HepG2 (cell line): ENCODE results near the gene GNL1. TPM values are rescaled to one million over a fixed set of nuclear protein-coding genes. Genes with fewer than 3 reads are reported as not detected.

Source experiments
- CERS6 ChIP-seq: sonication (generic); formaldehyde crosslinking; IDR thresholded peaks from 2 replicates; pipeline ENCODE4 v1.5.0; 2020; ENCODE audit warnings: missing genetic modification reagents
- ERF ChIP-seq: IDR thresholded peaks from 2 replicates; pipeline ENCODE4 v1.6.1; 2018; ENCODE audit warnings: missing biosample characterization, missing genetic modification reagents
- GFI1 ChIP-seq: sonication (generic); formaldehyde crosslinking; IDR thresholded peaks from 2 replicates; pipeline ENCODE4 v1.5.0; 2020; ENCODE audit warnings: missing genetic modification reagents, mild to moderate bottlenecking, borderline replicate concordance
- HMGXB4 ChIP-seq, 2 experiments: sonication (generic) in 1 of 2; formaldehyde crosslinking in 1 of 2; IDR thresholded peaks; 2 replicates each; pipeline versions ENCODE4 v1.4.0 to v1.6.1; 2018 to 2020; ENCODE audit warnings: missing genetic modification reagents in 2 of 2, borderline replicate concordance in 1 of 2, low read depth in 1 of 2, mild to moderate bottlenecking in 1 of 2, missing biosample characterization in 1 of 2
- MAFK ChIP-seq, 2 experiments: IDR thresholded peaks in 1 of 2; conservative IDR thresholded peaks in 1 of 2; 2 replicates each; pipeline ENCODE4 v1.6.1; 2011; ENCODE audit warnings: improper control_type of control experiment in 2 of 2, low read length in 2 of 2
- MAZ ChIP-seq, 2 experiments: sonication (generic) in 1 of 2; formaldehyde crosslinking in 1 of 2; IDR thresholded peaks; 2 replicates each; pipeline versions ENCODE4 v1.5.0 to v1.6.1; 2012 to 2020; ENCODE audit warnings: low read depth in 2 of 2, mild to moderate bottlenecking in 2 of 2, borderline replicate concordance in 1 of 2, improper control_type of control experiment in 1 of 2, low read length in 1 of 2, missing genetic modification reagents in 1 of 2, moderate library complexity in 1 of 2
- SKIL ChIP-seq: sonication (generic); formaldehyde crosslinking; IDR thresholded peaks from 2 replicates; pipeline ENCODE4 v1.8.0; 2022; ENCODE audit warnings: missing genetic modification reagents, mild to moderate bottlenecking, moderate library complexity, borderline replicate concordance
- SMARCC2 ChIP-seq: fragments of 450-650 bp; IDR thresholded peaks from 2 replicates; pipeline ENCODE4 v1.6.1; 2017; ENCODE audit warnings: antibody characterized with exemption, mild to moderate bottlenecking
- ZGPAT ChIP-seq: IDR thresholded peaks from 2 replicates; pipeline ENCODE4 v1.6.1; 2016; ENCODE audit warnings: mild to moderate bottlenecking
- ZNF124 ChIP-seq: sonication (generic); formaldehyde crosslinking; IDR thresholded peaks from 2 replicates; pipeline ENCODE4 v1.4.0; 2020; ENCODE audit warnings: missing genetic modification reagents
- ZNF382 ChIP-seq: sonication (generic); formaldehyde crosslinking; IDR thresholded peaks from 2 replicates; pipeline ENCODE4 v1.5.0; 2020; ENCODE audit warnings: missing genetic modification reagents, mild to moderate bottlenecking, borderline replicate concordance
- ZNF441 ChIP-seq: sonication (generic); formaldehyde crosslinking; IDR thresholded peaks from 2 replicates; pipeline ENCODE4 v1.7.0; 2021; ENCODE audit warnings: missing genetic modification reagents, borderline replicate concordance
- ZNF589 ChIP-seq: sonication (generic); formaldehyde crosslinking; conservative IDR thresholded peaks from 2 replicates; pipeline ENCODE4 v1.8.0; 2022; ENCODE audit warnings: mild to moderate bottlenecking, moderate library complexity, missing genetic modification reagents
- ZNF660 ChIP-seq: sonication (generic); formaldehyde crosslinking; IDR thresholded peaks from 2 replicates; pipeline ENCODE4 v1.5.1; 2020; ENCODE audit warnings: mild to moderate bottlenecking, low read depth, missing genetic modification reagents, borderline replicate concordance
- ZNF740 ChIP-seq: sonication (generic); formaldehyde crosslinking; IDR thresholded peaks from 2 replicates; pipeline ENCODE4 v1.4.0; 2020; ENCODE audit warnings: missing genetic modification reagents
- ZNF784 ChIP-seq: sonication (generic); formaldehyde crosslinking; IDR thresholded peaks from 2 replicates; pipeline ENCODE4 v1.5.1; 2020; ENCODE audit warnings: missing genetic modification reagents, mild to moderate bottlenecking, borderline replicate concordance
- ZSCAN20 ChIP-seq: sonication (generic); formaldehyde crosslinking; IDR thresholded peaks from 2 replicates; pipeline ENCODE4 v1.4.0; 2020; ENCODE audit warnings: missing genetic modification reagents, mild to moderate bottlenecking, borderline replicate concordance
- polyA plus RNA-seq, 8 experiments: library from polyadenylated mRNA; depleted of rRNA in 3 of 8; stranded (reverse) in 7 of 8; unstranded in 1 of 8; fragments of >200 nt; fragmentation: Illumina TruSeq in 4 of 8; extraction: Trizol in 4 of 8; gene quantifications; 2 replicates each; pipeline versions ENCODE4 v1.2.1 to v1.2.3, GENCODE V29; 2011 to 2016; ENCODE audit warnings: low read depth in 4 of 8, missing spikeins in 1 of 8, mixed read lengths in 1 of 8; ENCODE audit not compliant: insufficient read depth in 1 of 8
- total RNA-seq, 5 experiments: library from RNA; depleted of rRNA; stranded (reverse); fragments of >200 nt; fragmentation: Illumina TruSeq; extraction: Trizol; gene quantifications; 2 replicates each; pipeline ENCODE4 v1.2.3, GENCODE V29; 2016; ENCODE audit warnings: low read depth in 1 of 5

The GNL1 gene
- total and polyA plus RNA-seq, 2 of the 13 experiments (the other 11 are each of a cell fraction or from before 2014, with no cell fraction given) = 35.0 to 55.6 TPM

GRCh38 chr6:30556066-30556905 lies at the start of gene GNL1 (continued):
- TF ChIP-seq ZNF441 (CRISPR knock-in tag) = peak; percentile 94; the same call in 1 of the 2 replicates
- TF ChIP-seq ZGPAT = peak; percentile 76
- peak; percentile 29; the same call in 1 of the 2 replicates for TF ChIP-seq SKIL (CRISPR knock-in tag)
- no peak; the same call in 1 of the 2 replicates for TF ChIP-seq ZNF784 (CRISPR knock-in tag)
- no peak for TF ChIP-seq CERS6 (CRISPR knock-in tag)
- TF ChIP-seq SMARCC2 = no peak
- peak; percentile 88; the same call in 1 of the 2 replicates for TF ChIP-seq ZSCAN20 (CRISPR knock-in tag)
- TF ChIP-seq ZNF589 (CRISPR knock-in tag) = peak; percentile 11; the same call in 1 of the 2 replicates
- peak; percentile 95 for TF ChIP-seq MAZ (IDR thresholded peaks at IDR 0.05; ENCODE audit: borderline replicate concordance, low read depth, low read length)
- TF ChIP-seq MAZ (CRISPR knock-in tag; IDR thresholded peaks at IDR 0.05; ENCODE audit: low read depth) = peak; percentile 95
- no peak; the same call in 1 of the 2 replicates for TF ChIP-seq ZNF660 (CRISPR knock-in tag)
- peak in 1 of 2 experiments; percentile 78; a peak in 2 of 4 replicates for TF ChIP-seq HMGXB4 (CRISPR knock-in tag; IDR thresholded peaks at IDR 0.05; ENCODE audit: borderline replicate concordance in 1 of 2, low read depth in 1 of 2)
- 0 out of 2 replicates have a peak, but pooled peaks have one; percentile 62 for TF ChIP-seq GFI1 (CRISPR knock-in tag)
- peak; percentile 16; the same call in 1 of the 2 replicates for TF ChIP-seq ERF (CRISPR knock-in tag)
- TF ChIP-seq ZNF740 (CRISPR knock-in tag) = peak; percentile 63; the same call in 1 of the 2 replicates
- TF ChIP-seq ZNF382 = no peak
- TF ChIP-seq ZNF124 = peak; percentile 4; the same call in 1 of the 2 replicates
- TF ChIP-seq MAFK (conservative IDR thresholded peaks at IDR 0.05 in 1 of 2, IDR thresholded peaks at IDR 0.05 in 1 of 2; ENCODE audit: low read length in 2 of 2) = no peak
